Neural progenitor cell (in vitro differentiated cells): Measurements from ENCODE around the gene PRRG4. TPM values are rescaled to one million over a fixed set of nuclear protein-coding genes. Genes with fewer than 3 reads are reported as not detected.

Experiments used
- DNase-seq: peaks from one replicate; pipeline ENCODE4 v3.0.0-alpha.2; 2016; ENCODE audit warnings: low spot score
- H2AFZ ChIP-seq: fragments of 200-600 bp; sonication (generic); replicated peaks from 2 replicates; pipeline ENCODE4 v1.6.1; 2016; ENCODE audit warnings: antibody characterized with exemption
- H3F3A ChIP-seq: fragments of 200-600 bp; sonication (generic); 2 replicates; pipeline ENCODE4 v1.6.1; 2016; ENCODE audit warnings: antibody characterized with exemption, low read depth
- H3K27ac ChIP-seq: fragments of 200-600 bp; sonication (generic); 2 replicates; pipeline ENCODE4 v1.5.1; 2016; ENCODE audit warnings: mild to moderate bottlenecking
- H3K27me3 ChIP-seq: fragments of 200-600 bp; sonication (generic); 2 replicates; pipeline ENCODE4 v1.6.1; 2016; ENCODE audit warnings: mild to moderate bottlenecking, moderate library complexity
- H3K36me3 ChIP-seq: fragments of 200-600 bp; sonication (generic); 2 replicates; pipeline ENCODE4 v1.5.1; 2016
- H3K4me1 ChIP-seq: fragments of 200-600 bp; sonication (generic); 2 replicates; pipeline ENCODE4 v1.6.1; 2016; ENCODE audit warnings: mixed run types
- H3K4me2 ChIP-seq: fragments of 200-600 bp; sonication (generic); 2 replicates; pipeline ENCODE4 v1.6.1; 2016
- H3K4me3 ChIP-seq: fragments of 200-600 bp; sonication (generic); 2 replicates; pipeline ENCODE4 v1.5.1; 2016
- H3K79me2 ChIP-seq: fragments of 200-600 bp; sonication (generic); 2 replicates; pipeline ENCODE4 v1.6.1; 2016; ENCODE audit warnings: low read depth
- H3K9ac ChIP-seq: fragments of 200-600 bp; sonication (generic); 2 replicates; pipeline ENCODE4 v1.6.1; 2016
- H3K9me3 ChIP-seq: fragments of 200-600 bp; sonication (generic); 2 replicates; pipeline ENCODE4 v1.5.1; 2016; ENCODE audit warnings: low read depth
- H4K20me1 ChIP-seq: fragments of 200-600 bp; sonication (generic); 2 replicates; pipeline ENCODE4 v1.6.1; 2016; ENCODE audit warnings: low read depth
- H3K27ac Mint-ChIP-seq: 3 replicates; pipeline ENCODE4 v1.8.0; 2021; ENCODE audit warnings: mixed read lengths
- H3K27me3 Mint-ChIP-seq: 2 replicates; pipeline ENCODE4 v1.8.0; 2022; ENCODE audit warnings: low read depth, mild to moderate bottlenecking, inconsistent platforms, moderate library complexity, mixed read lengths; ENCODE audit not compliant: insufficient read depth
- H3K36me3 Mint-ChIP-seq: 3 replicates; pipeline ENCODE4 v1.8.0; 2021; ENCODE audit warnings: mixed read lengths
- H3K4me1 Mint-ChIP-seq: 3 replicates; pipeline ENCODE4 v1.8.0; 2021; ENCODE audit warnings: mixed read lengths
- H3K4me3 Mint-ChIP-seq: 3 replicates; pipeline ENCODE4 v1.8.0; 2021; ENCODE audit warnings: mild to moderate bottlenecking, moderate library complexity, mixed read lengths
- H3K9me3 Mint-ChIP-seq: 3 replicates; pipeline ENCODE4 v1.8.0; 2020; ENCODE audit warnings: mixed read lengths
- EZH2 ChIP-seq: fragments of 200-600 bp; sonication (generic); IDR thresholded peaks from 2 replicates; pipeline ENCODE4 v1.6.1; 2017; ENCODE audit warnings: antibody characterized with exemption, mild to moderate bottlenecking, moderate library complexity
- EZH2phosphoT487 ChIP-seq: fragments of 200-600 bp; sonication (generic); IDR thresholded peaks from 2 replicates; pipeline ENCODE4 v1.6.1; 2017; ENCODE audit warnings: antibody characterized with exemption
- total RNA-seq: library from RNA; depleted of rRNA; stranded (reverse); fragments of >200 nt; gene quantifications from 2 replicates; pipeline ENCODE4 v1.2.3, GENCODE V29; 2015; ENCODE audit warnings: low replicate concordance
- TF ChIP-seq, protein P1 (sequence below): fragments of 200-600 bp; sonication (generic); IDR thresholded peaks from 2 replicates; pipeline ENCODE4 v1.5.1; 2017; ENCODE audit warnings: antibody characterized with exemption, mild to moderate bottlenecking

PRRG4 gene
- total RNA-seq, 1 donor from 2014 or later: 0.06 TPM

DNA sequence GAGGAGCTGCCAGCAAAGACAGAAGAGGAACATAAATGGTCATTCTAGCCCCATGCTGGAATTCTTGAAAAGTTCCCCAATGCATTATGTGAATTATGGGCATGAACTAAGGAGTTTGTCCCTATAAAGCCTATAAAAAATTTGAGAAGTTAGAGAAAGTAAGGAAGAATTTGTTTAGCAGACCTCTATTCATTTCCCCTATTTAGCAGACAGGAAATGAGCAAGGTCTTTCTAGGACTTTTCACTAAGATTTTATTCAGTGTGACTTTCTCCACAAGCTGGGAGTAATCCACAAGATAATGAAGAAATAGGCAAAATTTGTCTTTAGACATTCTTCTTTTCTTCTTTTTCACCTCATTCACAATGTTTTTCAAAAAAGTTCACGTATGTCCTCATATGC is 20.0 kb downstream of the PRRG4 start:
- Histone ChIP-seq H3K27me3 (no peaks in the 10 kb centered on the region), H3K79me2 (no peaks in the 10 kb centered on the region), H3K27ac (no peak overlapping the region), H3F3A (no peaks in the 10 kb centered on the region), H3K36me3 (no peaks in the 10 kb centered on the region), H3K9ac (no peak overlapping the region), H3K4me2 (no peak overlapping the region), H3K4me1 (no peaks in the 10 kb centered on the region), H3K4me3 (no peak overlapping the region), H2AFZ (no peak overlapping the region), H3K9me3 (no peaks in the 10 kb centered on the region), H4K20me1 (no peaks in the 10 kb centered on the region)
- Mint-ChIP-seq H3K4me1 (no peaks in the 10 kb centered on the region), H3K4me3 (no peak overlapping the region), H3K9me3 (no peaks in the 10 kb centered on the region), H3K36me3 (no peaks in the 10 kb centered on the region), H3K27me3 (no peaks in the 10 kb centered on the region), H3K27ac (no peak overlapping the region)
- no peak for TF ChIP-seq EZH2phosphoT487
- DNase-seq: no peak

DNA sequence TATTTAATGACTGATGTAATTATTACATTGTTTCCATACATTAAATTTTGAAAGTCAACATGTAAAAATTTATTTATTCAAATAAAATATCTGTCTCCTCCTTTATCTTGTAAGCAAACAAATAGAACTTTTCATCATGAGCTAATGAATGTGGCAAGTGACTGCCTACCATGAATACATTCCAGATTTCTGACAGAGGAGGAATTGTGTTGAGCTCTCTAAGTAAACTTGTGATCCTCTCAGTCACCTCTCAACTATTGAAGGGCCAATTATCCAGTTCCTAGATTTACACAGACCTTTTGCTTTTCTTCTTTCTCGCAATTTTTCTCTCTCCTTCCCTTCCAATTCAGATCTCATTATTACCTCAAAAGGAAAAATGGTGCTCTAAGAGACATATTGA is 21.5 kb downstream of the PRRG4 start:
- no peak for DNase-seq
- H3K27me3 Mint-ChIP-seq: no peaks in the 10 kb centered on the region
- Histone ChIP-seq H3K4me1 (no peaks in the 10 kb centered on the region), H3K36me3 (no peaks in the 10 kb centered on the region), H3K4me2 (no peak overlapping the region), H3K9me3 (no peaks in the 10 kb centered on the region), H3K4me3 (no peak overlapping the region), H3K9ac (no peak overlapping the region), H3K27ac (no peak overlapping the region), H4K20me1 (no peaks in the 10 kb centered on the region), H3F3A (no peaks in the 10 kb centered on the region), H3K79me2 (no peaks in the 10 kb centered on the region), H3K27me3 (no peaks in the 10 kb centered on the region), H2AFZ (no peak overlapping the region)
- H3K4me3 Mint-ChIP-seq: no peak overlapping the region
- no peaks in the 10 kb centered on the region for H3K36me3 Mint-ChIP-seq
- H3K27ac Mint-ChIP-seq: no peak overlapping the region
- H3K9me3 Mint-ChIP-seq: no peaks in the 10 kb centered on the region
- H3K4me1 Mint-ChIP-seq: no peaks in the 10 kb centered on the region
- TF ChIP-seq EZH2phosphoT487 (no peak), EZH2 (no peak)
- TF ChIP-seq, protein P1, sequence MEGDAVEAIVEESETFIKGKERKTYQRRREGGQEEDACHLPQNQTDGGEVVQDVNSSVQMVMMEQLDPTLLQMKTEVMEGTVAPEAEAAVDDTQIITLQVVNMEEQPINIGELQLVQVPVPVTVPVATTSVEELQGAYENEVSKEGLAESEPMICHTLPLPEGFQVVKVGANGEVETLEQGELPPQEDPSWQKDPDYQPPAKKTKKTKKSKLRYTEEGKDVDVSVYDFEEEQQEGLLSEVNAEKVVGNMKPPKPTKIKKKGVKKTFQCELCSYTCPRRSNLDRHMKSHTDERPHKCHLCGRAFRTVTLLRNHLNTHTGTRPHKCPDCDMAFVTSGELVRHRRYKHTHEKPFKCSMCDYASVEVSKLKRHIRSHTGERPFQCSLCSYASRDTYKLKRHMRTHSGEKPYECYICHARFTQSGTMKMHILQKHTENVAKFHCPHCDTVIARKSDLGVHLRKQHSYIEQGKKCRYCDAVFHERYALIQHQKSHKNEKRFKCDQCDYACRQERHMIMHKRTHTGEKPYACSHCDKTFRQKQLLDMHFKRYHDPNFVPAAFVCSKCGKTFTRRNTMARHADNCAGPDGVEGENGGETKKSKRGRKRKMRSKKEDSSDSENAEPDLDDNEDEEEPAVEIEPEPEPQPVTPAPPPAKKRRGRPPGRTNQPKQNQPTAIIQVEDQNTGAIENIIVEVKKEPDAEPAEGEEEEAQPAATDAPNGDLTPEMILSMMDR: no peak

DNA sequence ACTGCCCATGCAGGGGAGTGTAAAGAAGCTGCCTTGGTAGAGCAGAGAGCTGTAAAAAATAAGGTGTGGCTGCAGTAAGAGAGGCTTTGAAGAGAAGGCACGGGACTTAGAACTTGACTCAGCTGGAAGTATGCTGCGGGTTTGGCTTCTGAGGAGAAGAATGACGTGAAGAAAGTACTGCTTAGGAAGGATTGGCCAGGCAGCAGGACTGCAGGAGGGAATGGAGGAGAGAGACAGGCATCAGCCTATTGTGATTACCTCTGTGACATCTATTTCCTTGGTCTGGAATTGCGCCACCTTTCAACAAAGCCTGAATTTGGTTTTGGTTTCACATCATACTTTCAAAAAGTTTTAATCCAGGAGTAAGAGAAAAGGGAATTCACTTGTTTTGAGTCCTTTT is 22.5 kb downstream of the PRRG4 start:
- H3K4me2 ChIP-seq: no peak overlapping the region
- no peak overlapping the region for H3K27ac Mint-ChIP-seq
- H3K36me3 Mint-ChIP-seq: no peaks in the 10 kb centered on the region

DNA sequence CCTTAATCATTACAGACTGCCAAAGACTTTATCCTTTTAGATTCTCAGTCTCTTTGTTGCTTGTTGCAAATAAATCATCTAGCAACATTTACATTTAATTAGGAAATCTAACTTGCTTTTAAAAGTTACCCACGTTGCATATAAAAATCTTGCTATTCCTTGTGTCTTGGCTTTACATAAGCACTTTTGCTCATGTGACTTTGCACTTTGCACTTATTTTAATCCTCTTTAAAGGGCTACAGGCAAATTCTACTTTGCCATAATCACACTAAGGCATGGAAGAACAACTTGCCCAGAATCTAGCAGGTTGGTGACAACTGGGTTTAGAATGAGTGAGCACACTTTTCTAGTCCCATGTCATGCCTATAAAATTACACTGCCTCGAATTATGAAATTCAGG is 25.9 kb downstream of the PRRG4 start:
- no peak for DNase-seq
- Histone ChIP-seq H3K4me3 (no peak overlapping the region), H3F3A (no peaks in the 10 kb centered on the region), H2AFZ (no peak overlapping the region), H3K9me3 (no peaks in the 10 kb centered on the region), H3K4me1 (no peaks in the 10 kb centered on the region), H3K27ac (no peak overlapping the region), H3K27me3 (no peaks in the 10 kb centered on the region), H4K20me1 (no peaks in the 10 kb centered on the region), H3K4me2 (no peak overlapping the region), H3K36me3 (no peaks in the 10 kb centered on the region), H3K79me2 (no peaks in the 10 kb centered on the region), H3K9ac (no peak overlapping the region)
- Mint-ChIP-seq H3K36me3 (no peaks in the 10 kb centered on the region), H3K9me3 (no peaks in the 10 kb centered on the region), H3K4me3 (no peak overlapping the region), H3K27me3 (no peaks in the 10 kb centered on the region), H3K27ac (no peak overlapping the region), H3K4me1 (no peaks in the 10 kb centered on the region)
- TF ChIP-seq EZH2 (no peak), EZH2phosphoT487 (no peak)
- TF ChIP-seq, protein P1: no peak

More for the DNA sequence above, 22.5 kb downstream of the PRRG4 start:
- Mint-ChIP-seq H3K4me3 (no peak overlapping the region), H3K9me3 (no peaks in the 10 kb centered on the region), H3K27me3 (no peaks in the 10 kb centered on the region), H3K4me1 (no peaks in the 10 kb centered on the region)
- DNase-seq: no peak
- no peaks in the 10 kb centered on the region for H3K27me3 ChIP-seq
- H3K9me3 ChIP-seq: no peaks in the 10 kb centered on the region
- H3K36me3 ChIP-seq: no peaks in the 10 kb centered on the region
- TF ChIP-seq EZH2 (no peak), EZH2phosphoT487 (no peak)
- TF ChIP-seq, protein P1: no peak
- no peak overlapping the region for H3K9ac ChIP-seq
- H4K20me1 ChIP-seq: no peaks in the 10 kb centered on the region
- H3F3A ChIP-seq: no peaks in the 10 kb centered on the region
- H2AFZ ChIP-seq: peak overlapping the region; percentile 40
- H3K4me3 ChIP-seq: no peak overlapping the region
- no peaks in the 10 kb centered on the region for H3K4me1 ChIP-seq
- H3K79me2 ChIP-seq: no peaks in the 10 kb centered on the region
- H3K27ac ChIP-seq: no peak overlapping the region
